Measurements from ENCODE around the gene FLVCR1. TPM values are rescaled to one million over a fixed set of nuclear protein-coding genes. Genes with fewer than 3 reads are reported as not detected.

The FLVCR1 gene
- total and polyA plus RNA-seq, 2 donors from 2014 or later, result 2.9 to 6.8 TPM

- FAIRE-seq (no peak), DNase-seq (no peak)
- H3K4me1 ChIP-seq (ENCODE audit: control insufficient read depth in 2 of 3, insufficient read depth in 2 of 3, low read depth in 1 of 3, low read length in 3 of 3), result no peaks in the 10 kb centered on the region
- H3K27me3 ChIP-seq (ENCODE audit: control insufficient read depth, insufficient read depth, low read length), result no peaks in the 10 kb centered on the region
- H3K27ac ChIP-seq (ENCODE audit: low read depth in 2 of 2, low read length in 2 of 2), result no peak overlapping the region
- no peaks in the 10 kb centered on the region for H3K36me3 ChIP-seq (ENCODE audit: control insufficient read depth in 2 of 3, insufficient read depth in 3 of 3, low read length in 3 of 3)
- TF ChIP-seq CTCF (IDR thresholded peaks at IDR 0.05; ENCODE audit: borderline replicate concordance, extremely low read depth, insufficient read depth), result no peak
- no peaks in the 10 kb centered on the region for H3K9me3 ChIP-seq (ENCODE audit: control insufficient read depth in 2 of 3, insufficient read depth in 1 of 3, low read length in 3 of 3)
- intact Hi-C loops (cut with DNase I), result no loop called here
- no peak overlapping the region for H3K9ac ChIP-seq (ENCODE audit: low read length in 3 of 3)
- no peak overlapping the region for H3K4me3 ChIP-seq (ENCODE audit: low read length in 3 of 3)
These were observed 70.5 kb downstream of the FLVCR1 start for GRCh38 chr1:212928323-212929291.

GRCh38 chr1:212930986-212931678 lies 73.1 kb downstream of the FLVCR1 start:
- no peaks in the 10 kb centered on the region for H3K9me3 ChIP-seq (ENCODE audit: control insufficient read depth in 2 of 3, insufficient read depth in 1 of 3, low read length in 3 of 3)
- FAIRE-seq, result no peak
- DNase-seq, result no peak

GRCh38 chr1:212933815-212934471 lies 75.9 kb downstream of the FLVCR1 start:
- DNase-seq, result no peak
- Histone ChIP-seq H3K27ac (ENCODE audit: low read depth in 2 of 2, low read length in 2 of 2) (no peak overlapping the region), H3K36me3 (ENCODE audit: control insufficient read depth in 2 of 3, insufficient read depth in 3 of 3, low read length in 3 of 3) (no peaks in the 10 kb centered on the region), H3K4me3 (ENCODE audit: low read length in 3 of 3) (no peak overlapping the region), H3K4me1 (ENCODE audit: control insufficient read depth in 2 of 3, insufficient read depth in 2 of 3, low read depth in 1 of 3, low read length in 3 of 3) (no peaks in the 10 kb centered on the region), H3K9me3 (ENCODE audit: control insufficient read depth in 2 of 3, insufficient read depth in 1 of 3, low read length in 3 of 3) (no peaks in the 10 kb centered on the region), H3K9ac (ENCODE audit: low read length in 3 of 3) (no peak overlapping the region), H3K27me3 (ENCODE audit: control insufficient read depth, insufficient read depth, low read length) (no peaks in the 10 kb centered on the region)
- FAIRE-seq, result no peak
- intact Hi-C loops (cut with DNase I), result no loop called here
- TF ChIP-seq CTCF (IDR thresholded peaks at IDR 0.05; ENCODE audit: borderline replicate concordance, extremely low read depth, insufficient read depth), result no peak

More at GRCh38 chr1:212930986-212931678, 73.1 kb downstream of the FLVCR1 start:
- no peaks in the 10 kb centered on the region for H3K4me1 ChIP-seq (ENCODE audit: control insufficient read depth in 2 of 3, insufficient read depth in 2 of 3, low read depth in 1 of 3, low read length in 3 of 3)
- H3K9ac ChIP-seq (ENCODE audit: low read length in 3 of 3), result no peak overlapping the region
- no peaks in the 10 kb centered on the region for H3K27me3 ChIP-seq (ENCODE audit: control insufficient read depth, insufficient read depth, low read length)
- H3K4me3 ChIP-seq (ENCODE audit: low read length in 3 of 3), result no peak overlapping the region
- TF ChIP-seq CTCF (IDR thresholded peaks at IDR 0.05; ENCODE audit: borderline replicate concordance, extremely low read depth, insufficient read depth), result no peak
- H3K36me3 ChIP-seq (ENCODE audit: control insufficient read depth in 2 of 3, insufficient read depth in 3 of 3, low read length in 3 of 3), result no peaks in the 10 kb centered on the region
- intact Hi-C loops (cut with DNase I), result no loop called here
- no peak overlapping the region for H3K27ac ChIP-seq (ENCODE audit: low read depth in 2 of 2, low read length in 2 of 2)
